ENCODE data around the gene C4orf50. TPM values are rescaled to one million over a fixed set of nuclear protein-coding genes. Genes with fewer than 3 reads are reported as not detected.

The C4orf50 gene
- total and polyA plus RNA-seq, 4 donors, result under 0.01 to 0.17 TPM; not detected in 2

DNA sequence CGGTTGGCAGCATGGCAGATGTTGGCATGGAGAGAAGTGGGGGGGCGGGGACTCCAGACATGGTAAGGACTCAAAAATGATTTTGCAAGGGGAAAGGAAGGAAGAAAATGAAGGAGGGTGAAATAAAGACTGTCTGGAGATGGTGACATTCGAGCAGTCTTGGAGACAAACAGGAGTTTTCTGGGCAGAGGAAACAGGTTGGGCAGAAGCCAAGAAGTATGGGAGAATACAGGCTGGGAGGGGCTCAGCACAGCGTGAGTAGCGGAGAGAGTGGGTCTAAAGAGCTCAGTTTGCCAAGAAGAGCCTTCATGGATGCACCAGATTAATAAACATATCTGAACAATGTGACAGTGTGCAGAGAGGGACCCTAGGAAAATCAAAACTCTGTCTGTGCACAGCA is 112.0 kb downstream of the C4orf50 start:
- Histone ChIP-seq H3K9ac (ENCODE audit: low read depth in 1 of 2, low read length in 2 of 2) (no peak overlapping the region), H3K36me3 (ENCODE audit: control insufficient read depth in 4 of 4, insufficient read depth in 3 of 4, low read depth in 1 of 4, low read length in 3 of 4) (no peaks in the 10 kb centered on the region), H3K4me1 (ENCODE audit: control insufficient read depth in 4 of 4, insufficient read depth in 4 of 4, low read length in 3 of 4) (no peaks in the 10 kb centered on the region), H3K27ac (ENCODE audit: low read depth in 1 of 2, low read length in 2 of 2) (no peak overlapping the region), H3K27me3 (ENCODE audit: control insufficient read depth in 4 of 4, insufficient read depth in 4 of 4, low read length in 3 of 4) (peaks cover 0 to 10% (median 1%) of the 10 kb centered on the region in 4 donors), H3K9me3 (ENCODE audit: control insufficient read depth in 4 of 4, low read length in 3 of 4) (peaks cover 3 to 8% (median 5%) of the 10 kb centered on the region in 4 donors), H3K4me3 (ENCODE audit: low read depth in 1 of 3, low read length in 3 of 3) (no peak overlapping the region)
- TF ChIP-seq, protein P1, sequence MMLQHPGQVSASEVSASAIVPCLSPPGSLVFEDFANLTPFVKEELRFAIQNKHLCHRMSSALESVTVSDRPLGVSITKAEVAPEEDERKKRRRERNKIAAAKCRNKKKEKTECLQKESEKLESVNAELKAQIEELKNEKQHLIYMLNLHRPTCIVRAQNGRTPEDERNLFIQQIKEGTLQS (IDR thresholded peaks at IDR 0.05), result no peak
- TF ChIP-seq HNF4G (IDR thresholded peaks at IDR 0.05) (no peak), HNF4A (conservative IDR thresholded peaks at IDR 0.05) (no peak), TAF1 (conservative IDR thresholded peaks at IDR 0.05) (no peak), NR2F2 (IDR thresholded peaks at IDR 0.05) (no peak), GABPA (IDR thresholded peaks at IDR 0.05 in 1 of 2, conservative IDR thresholded peaks at IDR 0.05 in 1 of 2) (no peak), RAD21 (IDR thresholded peaks at IDR 0.05) (no peak), SP1 (IDR thresholded peaks at IDR 0.05) (no peak), JUND (IDR thresholded peaks at IDR 0.05) (no peak)
- TF ChIP-seq, protein P2, sequence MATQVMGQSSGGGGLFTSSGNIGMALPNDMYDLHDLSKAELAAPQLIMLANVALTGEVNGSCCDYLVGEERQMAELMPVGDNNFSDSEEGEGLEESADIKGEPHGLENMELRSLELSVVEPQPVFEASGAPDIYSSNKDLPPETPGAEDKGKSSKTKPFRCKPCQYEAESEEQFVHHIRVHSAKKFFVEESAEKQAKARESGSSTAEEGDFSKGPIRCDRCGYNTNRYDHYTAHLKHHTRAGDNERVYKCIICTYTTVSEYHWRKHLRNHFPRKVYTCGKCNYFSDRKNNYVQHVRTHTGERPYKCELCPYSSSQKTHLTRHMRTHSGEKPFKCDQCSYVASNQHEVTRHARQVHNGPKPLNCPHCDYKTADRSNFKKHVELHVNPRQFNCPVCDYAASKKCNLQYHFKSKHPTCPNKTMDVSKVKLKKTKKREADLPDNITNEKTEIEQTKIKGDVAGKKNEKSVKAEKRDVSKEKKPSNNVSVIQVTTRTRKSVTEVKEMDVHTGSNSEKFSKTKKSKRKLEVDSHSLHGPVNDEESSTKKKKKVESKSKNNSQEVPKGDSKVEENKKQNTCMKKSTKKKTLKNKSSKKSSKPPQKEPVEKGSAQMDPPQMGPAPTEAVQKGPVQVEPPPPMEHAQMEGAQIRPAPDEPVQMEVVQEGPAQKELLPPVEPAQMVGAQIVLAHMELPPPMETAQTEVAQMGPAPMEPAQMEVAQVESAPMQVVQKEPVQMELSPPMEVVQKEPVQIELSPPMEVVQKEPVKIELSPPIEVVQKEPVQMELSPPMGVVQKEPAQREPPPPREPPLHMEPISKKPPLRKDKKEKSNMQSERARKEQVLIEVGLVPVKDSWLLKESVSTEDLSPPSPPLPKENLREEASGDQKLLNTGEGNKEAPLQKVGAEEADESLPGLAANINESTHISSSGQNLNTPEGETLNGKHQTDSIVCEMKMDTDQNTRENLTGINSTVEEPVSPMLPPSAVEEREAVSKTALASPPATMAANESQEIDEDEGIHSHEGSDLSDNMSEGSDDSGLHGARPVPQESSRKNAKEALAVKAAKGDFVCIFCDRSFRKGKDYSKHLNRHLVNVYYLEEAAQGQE (IDR thresholded peaks at IDR 0.05), result no peak
- TF ChIP-seq, protein P3, sequence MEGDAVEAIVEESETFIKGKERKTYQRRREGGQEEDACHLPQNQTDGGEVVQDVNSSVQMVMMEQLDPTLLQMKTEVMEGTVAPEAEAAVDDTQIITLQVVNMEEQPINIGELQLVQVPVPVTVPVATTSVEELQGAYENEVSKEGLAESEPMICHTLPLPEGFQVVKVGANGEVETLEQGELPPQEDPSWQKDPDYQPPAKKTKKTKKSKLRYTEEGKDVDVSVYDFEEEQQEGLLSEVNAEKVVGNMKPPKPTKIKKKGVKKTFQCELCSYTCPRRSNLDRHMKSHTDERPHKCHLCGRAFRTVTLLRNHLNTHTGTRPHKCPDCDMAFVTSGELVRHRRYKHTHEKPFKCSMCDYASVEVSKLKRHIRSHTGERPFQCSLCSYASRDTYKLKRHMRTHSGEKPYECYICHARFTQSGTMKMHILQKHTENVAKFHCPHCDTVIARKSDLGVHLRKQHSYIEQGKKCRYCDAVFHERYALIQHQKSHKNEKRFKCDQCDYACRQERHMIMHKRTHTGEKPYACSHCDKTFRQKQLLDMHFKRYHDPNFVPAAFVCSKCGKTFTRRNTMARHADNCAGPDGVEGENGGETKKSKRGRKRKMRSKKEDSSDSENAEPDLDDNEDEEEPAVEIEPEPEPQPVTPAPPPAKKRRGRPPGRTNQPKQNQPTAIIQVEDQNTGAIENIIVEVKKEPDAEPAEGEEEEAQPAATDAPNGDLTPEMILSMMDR (IDR thresholded peaks at IDR 0.05; ENCODE audit: low read depth, low read length, missing input control), result no peak
- TF ChIP-seq, protein P4, sequence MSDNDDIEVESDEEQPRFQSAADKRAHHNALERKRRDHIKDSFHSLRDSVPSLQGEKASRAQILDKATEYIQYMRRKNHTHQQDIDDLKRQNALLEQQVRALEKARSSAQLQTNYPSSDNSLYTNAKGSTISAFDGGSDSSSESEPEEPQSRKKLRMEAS (IDR thresholded peaks at IDR 0.05), result no peak
- TF ChIP-seq, protein P5, sequence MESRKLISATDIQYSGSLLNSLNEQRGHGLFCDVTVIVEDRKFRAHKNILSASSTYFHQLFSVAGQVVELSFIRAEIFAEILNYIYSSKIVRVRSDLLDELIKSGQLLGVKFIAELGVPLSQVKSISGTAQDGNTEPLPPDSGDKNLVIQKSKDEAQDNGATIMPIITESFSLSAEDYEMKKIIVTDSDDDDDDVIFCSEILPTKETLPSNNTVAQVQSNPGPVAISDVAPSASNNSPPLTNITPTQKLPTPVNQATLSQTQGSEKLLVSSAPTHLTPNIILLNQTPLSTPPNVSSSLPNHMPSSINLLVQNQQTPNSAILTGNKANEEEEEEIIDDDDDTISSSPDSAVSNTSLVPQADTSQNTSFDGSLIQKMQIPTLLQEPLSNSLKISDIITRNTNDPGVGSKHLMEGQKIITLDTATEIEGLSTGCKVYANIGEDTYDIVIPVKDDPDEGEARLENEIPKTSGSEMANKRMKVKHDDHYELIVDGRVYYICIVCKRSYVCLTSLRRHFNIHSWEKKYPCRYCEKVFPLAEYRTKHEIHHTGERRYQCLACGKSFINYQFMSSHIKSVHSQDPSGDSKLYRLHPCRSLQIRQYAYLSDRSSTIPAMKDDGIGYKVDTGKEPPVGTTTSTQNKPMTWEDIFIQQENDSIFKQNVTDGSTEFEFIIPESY (IDR thresholded peaks at IDR 0.05), result no peak
- 18% methylated on average over 5 of the region's 5 CpGs for WGBS
- no peak for DNase-seq (ENCODE audit: low spot score)

DNA sequence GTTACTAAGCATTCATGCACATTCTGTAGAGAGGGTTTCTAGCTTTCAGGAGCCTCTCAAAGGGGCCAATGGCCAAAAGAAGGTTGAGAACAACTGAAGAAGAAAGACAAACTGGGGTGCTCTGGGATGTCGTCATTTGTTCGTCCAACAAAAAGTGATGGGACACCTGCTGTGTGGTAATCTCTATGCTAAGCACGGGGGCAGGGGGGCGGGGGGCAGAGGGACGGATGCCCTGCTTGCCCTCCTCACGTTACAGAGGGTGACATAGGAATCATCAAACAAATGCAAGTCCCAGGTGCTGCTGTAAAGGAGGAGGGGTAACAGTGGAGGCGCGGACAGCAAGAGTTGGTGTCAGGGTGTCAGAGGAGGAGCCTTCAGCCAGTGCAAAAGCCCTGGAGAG is 112.5 kb downstream of the C4orf50 start:
- H3K36me3 ChIP-seq (ENCODE audit: control insufficient read depth in 4 of 4, insufficient read depth in 3 of 4, low read depth in 1 of 4, low read length in 3 of 4), result no peaks in the 10 kb centered on the region
- no peak overlapping the region for H3K9ac ChIP-seq (ENCODE audit: low read depth in 1 of 2, low read length in 2 of 2)
- peaks cover 3 to 8% (median 5%) of the 10 kb centered on the region in 4 donors for H3K9me3 ChIP-seq (ENCODE audit: control insufficient read depth in 4 of 4, low read length in 3 of 4)
- no peaks in the 10 kb centered on the region for H3K4me1 ChIP-seq (ENCODE audit: control insufficient read depth in 4 of 4, insufficient read depth in 4 of 4, low read length in 3 of 4)
- no peak for DNase-seq (ENCODE audit: low spot score)
- no peak overlapping the region for H3K4me3 ChIP-seq (ENCODE audit: low read depth in 1 of 3, low read length in 3 of 3)
- H3K27me3 ChIP-seq (ENCODE audit: control insufficient read depth in 4 of 4, insufficient read depth in 4 of 4, low read length in 3 of 4), result peaks cover 0 to 10% (median 1%) of the 10 kb centered on the region in 4 donors
- no peak overlapping the region for H3K27ac ChIP-seq (ENCODE audit: low read depth in 1 of 2, low read length in 2 of 2)
- WGBS, result 8% methylated on average over 8 of the region's 8 CpGs
- TF ChIP-seq TAF1 (conservative IDR thresholded peaks at IDR 0.05), result no peak
- no peak for TF ChIP-seq FOXA1 (IDR thresholded peaks at IDR 0.05)
- no peak for TF ChIP-seq JUND (IDR thresholded peaks at IDR 0.05)
- TF ChIP-seq YY1 (IDR thresholded peaks at IDR 0.05), result no peak
- TF ChIP-seq HNF4A (conservative IDR thresholded peaks at IDR 0.05), result no peak
- no peak for TF ChIP-seq RXRA (IDR thresholded peaks at IDR 0.05)
- no peak for TF ChIP-seq RAD21 (IDR thresholded peaks at IDR 0.05)
- TF ChIP-seq HNF4G (IDR thresholded peaks at IDR 0.05), result no peak
- TF ChIP-seq, protein P5 (IDR thresholded peaks at IDR 0.05), result no peak
- TF ChIP-seq, protein P3 (IDR thresholded peaks at IDR 0.05; ENCODE audit: low read depth, low read length, missing input control), result no peak
